HEK293 (cell line): ENCODE measurements around the gene NOD2.

Source experiments
- CTCF ChIA-PET: fragments of 350-600 bp; formaldehyde crosslinking; extraction: SDS; loops from one replicate; lab custom pipeline; 2021; ENCODE audit warnings: antibody characterized with exemption; lab: Yijun Ruan, JAX
- POLR2A ChIA-PET: fragments of 300-600 bp; formaldehyde crosslinking; extraction: SDS; loops from one replicate; lab custom pipeline; 2020; ENCODE audit warnings: antibody characterized with exemption, inconsistent platforms; lab: Yijun Ruan, JAX
- H3K27ac ChIP-seq: fragments of 200-500 bp; sonication (Bioruptor generic); 2 replicates; pipeline ENCODE4 v1.5.1; 2014; ENCODE audit warnings: low read depth, low read length, control low read depth, inconsistent platforms; ENCODE audit errors: extremely low read depth
- H3K36me3 ChIP-seq, 2 experiments: fragments of 200-500 bp in 1 of 2; sonication (Bioruptor generic) in 1 of 2; 1 replicate in 1 of 2; 2 replicates in 1 of 2; pipeline ENCODE4 v1.5.1; 2014 to 2017; ENCODE audit warnings: inconsistent platforms in 2 of 2, low read length in 2 of 2; ENCODE audit not compliant: control insufficient read depth in 2 of 2, insufficient read depth in 1 of 2
- H3K4me1 ChIP-seq: fragments of 200-500 bp; sonication (Bioruptor generic); 2 replicates; pipeline ENCODE4 v1.5.1; 2014; ENCODE audit warnings: mild to moderate bottlenecking, low read length, inconsistent platforms; ENCODE audit not compliant: control insufficient read depth, insufficient read depth
- H3K4me3 ChIP-seq: 2 replicates; pipeline ENCODE4 v1.5.1; 2011; ENCODE audit warnings: low read depth, mild to moderate bottlenecking, control low read depth, low read length, moderate library complexity
- H3K9me3 ChIP-seq: fragments of 200-500 bp; sonication (Bioruptor generic); 2 replicates; pipeline ENCODE4 v1.5.1; 2014; ENCODE audit warnings: low read depth, low read length, inconsistent platforms; ENCODE audit not compliant: control insufficient read depth, insufficient read depth
- FEZF1 ChIP-seq: fragments of 450-650 bp; formaldehyde crosslinking; IDR thresholded peaks from 2 replicates; pipeline ENCODE4 v1.5.1; 2016; ENCODE audit warnings: missing biosample characterization, missing genetic modification characterization
- OVOL3 ChIP-seq: fragments of 450-650 bp; formaldehyde crosslinking; IDR thresholded peaks from 2 replicates; pipeline ENCODE4 v1.5.1; 2016; ENCODE audit warnings: missing biosample characterization, missing genetic modification characterization
- PRDM2 ChIP-seq: fragments of 450-650 bp; formaldehyde crosslinking; IDR thresholded peaks from 2 replicates; pipeline ENCODE4 v1.5.1; 2016; ENCODE audit warnings: missing biosample characterization, missing genetic modification characterization, borderline replicate concordance
- PRDM6 ChIP-seq: fragments of 450-650 bp; formaldehyde crosslinking; IDR thresholded peaks from 2 replicates; pipeline ENCODE4 v1.5.1; 2017; ENCODE audit warnings: missing biosample characterization, missing genetic modification characterization
- REST ChIP-seq: fragments of 450-650 bp; formaldehyde crosslinking; IDR thresholded peaks from 2 replicates; pipeline ENCODE4 v1.5.1; 2016; ENCODE audit warnings: missing biosample characterization, missing genetic modification characterization
- SCRT1 ChIP-seq: fragments of 450-650 bp; formaldehyde crosslinking; IDR thresholded peaks from 2 replicates; pipeline ENCODE4 v1.5.1; 2016; ENCODE audit warnings: missing biosample characterization, missing genetic modification characterization, borderline replicate concordance
- ZBTB21 ChIP-seq: fragments of 450-650 bp; formaldehyde crosslinking; IDR thresholded peaks from 2 replicates; pipeline ENCODE4 v1.5.1; 2017; ENCODE audit warnings: missing biosample characterization, missing genetic modification characterization
- ZNF2 ChIP-seq: fragments of 450-650 bp; formaldehyde crosslinking; IDR thresholded peaks from 2 replicates; pipeline ENCODE4 v1.5.1; 2016; ENCODE audit warnings: missing biosample characterization, missing genetic modification characterization
- ZNF214 ChIP-seq: fragments of 450-650 bp; formaldehyde crosslinking; IDR thresholded peaks from 2 replicates; pipeline ENCODE4 v1.5.1; 2017; ENCODE audit warnings: missing biosample characterization, mild to moderate bottlenecking, missing genetic modification characterization, borderline replicate concordance
- ZNF416 ChIP-seq: fragments of 450-650 bp; formaldehyde crosslinking; IDR thresholded peaks from 2 replicates; pipeline ENCODE4 v1.5.1; 2016; ENCODE audit warnings: missing biosample characterization, missing genetic modification characterization
- ZNF555 ChIP-seq: fragments of 450-650 bp; formaldehyde crosslinking; conservative IDR thresholded peaks from 2 replicates; pipeline ENCODE4 v1.5.1; 2017; ENCODE audit warnings: missing biosample characterization, mild to moderate bottlenecking, missing genetic modification characterization, inconsistent platforms
- ZNF670 ChIP-seq: fragments of 450-650 bp; formaldehyde crosslinking; IDR thresholded peaks from 2 replicates; pipeline ENCODE4 v1.5.1; 2016; ENCODE audit warnings: missing biosample characterization, missing genetic modification characterization, low read depth
- ZNF677 ChIP-seq: fragments of 450-650 bp; IDR thresholded peaks from 2 replicates; pipeline ENCODE4 v1.5.0; 2018; ENCODE audit warnings: missing biosample characterization, mild to moderate bottlenecking, missing genetic modification characterization, moderate library complexity
- ZNF707 ChIP-seq: fragments of 450-650 bp; formaldehyde crosslinking; IDR thresholded peaks from 2 replicates; pipeline ENCODE4 v1.5.1; 2016; ENCODE audit warnings: missing biosample characterization, missing genetic modification characterization
- ZNF768 ChIP-seq: fragments of 450-650 bp; formaldehyde crosslinking; IDR thresholded peaks from 2 replicates; pipeline ENCODE4 v1.5.1; 2018; ENCODE audit warnings: missing biosample characterization, mild to moderate bottlenecking, missing genetic modification characterization
- TF ChIP-seq, protein P1 (sequence below): fragments of 450-650 bp; formaldehyde crosslinking; IDR thresholded peaks from 2 replicates; pipeline ENCODE4 v1.5.1; 2016; ENCODE audit warnings: missing biosample characterization, missing genetic modification characterization, low read depth
- TF ChIP-seq, protein P2 (sequence below): fragments of 450-650 bp; IDR thresholded peaks from 2 replicates; pipeline ENCODE4 v1.5.1; 2018; ENCODE audit warnings: missing biosample characterization, mild to moderate bottlenecking, missing genetic modification characterization
- TF ChIP-seq, protein P3 (sequence below): fragments of 450-650 bp; formaldehyde crosslinking; IDR thresholded peaks from 2 replicates; pipeline ENCODE4 v1.5.1; 2016; ENCODE audit warnings: missing biosample characterization, missing genetic modification characterization, borderline replicate concordance

Gene NOD2

GRCh38 chr16:50756473-50756872 is 63.1 kb downstream of the NOD2 start:
- ChIA-PET POLR2A (no interaction called here), CTCF (interaction anchor here (0.6 to 1.8 kb wide), 5 partner anchors 10 to 85 kb away, joined by 3 to 9 read pairs (median 5); no protein-coding TSS in a partner anchor)

More at GRCh38 chr16:50756473-50756872, 63.1 kb downstream of the NOD2 start:
- no peaks in the 10 kb centered on the region for H3K4me1 ChIP-seq
- H3K27ac ChIP-seq, result no peak overlapping the region
- H3K4me3 ChIP-seq, result no peak overlapping the region
- peaks cover 17 to 39% of the 10 kb centered on the region in 2 experiments for H3K36me3 ChIP-seq
- H3K9me3 ChIP-seq, result no peaks in the 10 kb centered on the region
- TF ChIP-seq PRDM6 (tag by site-specific recombination) (no peak), ZNF707 (no peak), PRDM2 (tag by site-specific recombination) (no peak), ZNF670 (tag by site-specific recombination) (no peak), REST (tag by site-specific recombination) (no peak), ZNF677 (tag by site-specific recombination) (no peak), FEZF1 (tag by site-specific recombination) (no peak), ZNF2 (tag by site-specific recombination) (no peak), ZNF768 (no peak), ZBTB21 (tag by site-specific recombination) (no peak), ZNF555 (tag by site-specific recombination) (no peak), OVOL3 (tag by site-specific recombination) (no peak), ZNF214 (no peak), SCRT1 (no peak), ZNF416 (tag by site-specific recombination) (no peak)
- TF ChIP-seq, protein P1, sequence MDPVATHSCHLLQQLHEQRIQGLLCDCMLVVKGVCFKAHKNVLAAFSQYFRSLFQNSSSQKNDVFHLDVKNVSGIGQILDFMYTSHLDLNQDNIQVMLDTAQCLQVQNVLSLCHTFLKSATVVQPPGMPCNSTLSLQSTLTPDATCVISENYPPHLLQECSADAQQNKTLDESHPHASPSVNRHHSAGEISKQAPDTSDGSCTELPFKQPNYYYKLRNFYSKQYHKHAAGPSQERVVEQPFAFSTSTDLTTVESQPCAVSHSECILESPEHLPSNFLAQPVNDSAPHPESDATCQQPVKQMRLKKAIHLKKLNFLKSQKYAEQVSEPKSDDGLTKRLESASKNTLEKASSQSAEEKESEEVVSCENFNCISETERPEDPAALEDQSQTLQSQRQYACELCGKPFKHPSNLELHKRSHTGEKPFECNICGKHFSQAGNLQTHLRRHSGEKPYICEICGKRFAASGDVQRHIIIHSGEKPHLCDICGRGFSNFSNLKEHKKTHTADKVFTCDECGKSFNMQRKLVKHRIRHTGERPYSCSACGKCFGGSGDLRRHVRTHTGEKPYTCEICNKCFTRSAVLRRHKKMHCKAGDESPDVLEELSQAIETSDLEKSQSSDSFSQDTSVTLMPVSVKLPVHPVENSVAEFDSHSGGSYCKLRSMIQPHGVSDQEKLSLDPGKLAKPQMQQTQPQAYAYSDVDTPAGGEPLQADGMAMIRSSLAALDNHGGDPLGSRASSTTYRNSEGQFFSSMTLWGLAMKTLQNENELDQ, result no peak
- TF ChIP-seq, protein P2, sequence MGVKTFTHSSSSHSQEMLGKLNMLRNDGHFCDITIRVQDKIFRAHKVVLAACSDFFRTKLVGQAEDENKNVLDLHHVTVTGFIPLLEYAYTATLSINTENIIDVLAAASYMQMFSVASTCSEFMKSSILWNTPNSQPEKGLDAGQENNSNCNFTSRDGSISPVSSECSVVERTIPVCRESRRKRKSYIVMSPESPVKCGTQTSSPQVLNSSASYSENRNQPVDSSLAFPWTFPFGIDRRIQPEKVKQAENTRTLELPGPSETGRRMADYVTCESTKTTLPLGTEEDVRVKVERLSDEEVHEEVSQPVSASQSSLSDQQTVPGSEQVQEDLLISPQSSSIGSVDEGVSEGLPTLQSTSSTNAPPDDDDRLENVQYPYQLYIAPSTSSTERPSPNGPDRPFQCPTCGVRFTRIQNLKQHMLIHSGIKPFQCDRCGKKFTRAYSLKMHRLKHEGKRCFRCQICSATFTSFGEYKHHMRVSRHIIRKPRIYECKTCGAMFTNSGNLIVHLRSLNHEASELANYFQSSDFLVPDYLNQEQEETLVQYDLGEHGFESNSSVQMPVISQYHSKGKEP, result no peak
- TF ChIP-seq, protein P3, sequence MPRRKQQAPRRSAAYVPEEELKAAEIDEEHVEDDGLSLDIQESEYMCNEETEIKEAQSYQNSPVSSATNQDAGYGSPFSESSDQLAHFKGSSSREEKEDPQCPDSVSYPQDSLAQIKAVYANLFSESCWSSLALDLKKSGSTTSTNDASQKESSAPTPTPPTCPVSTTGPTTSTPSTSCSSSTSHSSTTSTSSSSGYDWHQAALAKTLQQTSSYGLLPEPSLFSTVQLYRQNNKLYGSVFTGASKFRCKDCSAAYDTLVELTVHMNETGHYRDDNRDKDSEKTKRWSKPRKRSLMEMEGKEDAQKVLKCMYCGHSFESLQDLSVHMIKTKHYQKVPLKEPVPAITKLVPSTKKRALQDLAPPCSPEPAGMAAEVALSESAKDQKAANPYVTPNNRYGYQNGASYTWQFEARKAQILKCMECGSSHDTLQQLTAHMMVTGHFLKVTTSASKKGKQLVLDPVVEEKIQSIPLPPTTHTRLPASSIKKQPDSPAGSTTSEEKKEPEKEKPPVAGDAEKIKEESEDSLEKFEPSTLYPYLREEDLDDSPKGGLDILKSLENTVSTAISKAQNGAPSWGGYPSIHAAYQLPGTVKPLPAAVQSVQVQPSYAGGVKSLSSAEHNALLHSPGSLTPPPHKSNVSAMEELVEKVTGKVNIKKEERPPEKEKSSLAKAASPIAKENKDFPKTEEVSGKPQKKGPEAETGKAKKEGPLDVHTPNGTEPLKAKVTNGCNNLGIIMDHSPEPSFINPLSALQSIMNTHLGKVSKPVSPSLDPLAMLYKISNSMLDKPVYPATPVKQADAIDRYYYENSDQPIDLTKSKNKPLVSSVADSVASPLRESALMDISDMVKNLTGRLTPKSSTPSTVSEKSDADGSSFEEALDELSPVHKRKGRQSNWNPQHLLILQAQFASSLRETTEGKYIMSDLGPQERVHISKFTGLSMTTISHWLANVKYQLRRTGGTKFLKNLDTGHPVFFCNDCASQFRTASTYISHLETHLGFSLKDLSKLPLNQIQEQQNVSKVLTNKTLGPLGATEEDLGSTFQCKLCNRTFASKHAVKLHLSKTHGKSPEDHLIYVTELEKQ (tag by site-specific recombination), result no peak
